Kidney epithelial cell (primary cell): ENCODE results near the gene ZNF410. TPM values are rescaled to one million over a fixed set of nuclear protein-coding genes. Genes with fewer than 3 reads are reported as not detected.

Experiments used
- DNase-seq: peaks from one replicate; pipeline ENCODE4 v3.0.0-alpha.2; 2010; ENCODE audit warnings: low read depth
- H3K27me3 ChIP-seq: 2 replicates; pipeline ENCODE4 v1.6.0; 2011; ENCODE audit warnings: low read length; ENCODE audit not compliant: control insufficient read depth, insufficient read depth
- H3K36me3 ChIP-seq: 2 replicates; pipeline ENCODE4 v1.5.1; 2011; ENCODE audit warnings: low read length; ENCODE audit not compliant: control insufficient read depth, insufficient read depth
- H3K4me3 ChIP-seq: 2 replicates; pipeline ENCODE4 v1.5.1; 2011; ENCODE audit warnings: low read depth, mild to moderate bottlenecking, control low read depth, low read length
- CTCF ChIP-seq: IDR thresholded peaks from 2 replicates; pipeline ENCODE4 v1.5.1; 2011; ENCODE audit warnings: mild to moderate bottlenecking, moderate library complexity, low read length, control low read depth, inconsistent platforms; ENCODE audit not compliant: insufficient read depth, poor library complexity, severe bottlenecking
- total RNA-seq: library from RNA; depleted of rRNA; stranded (reverse); fragments of >200 nt; gene quantifications from 2 replicates; pipeline ENCODE4 v1.2.3, GENCODE V29; 2015

Gene ZNF410
- total RNA-seq, 1 donor from 2014 or later, result 56.7 TPM

DNA sequence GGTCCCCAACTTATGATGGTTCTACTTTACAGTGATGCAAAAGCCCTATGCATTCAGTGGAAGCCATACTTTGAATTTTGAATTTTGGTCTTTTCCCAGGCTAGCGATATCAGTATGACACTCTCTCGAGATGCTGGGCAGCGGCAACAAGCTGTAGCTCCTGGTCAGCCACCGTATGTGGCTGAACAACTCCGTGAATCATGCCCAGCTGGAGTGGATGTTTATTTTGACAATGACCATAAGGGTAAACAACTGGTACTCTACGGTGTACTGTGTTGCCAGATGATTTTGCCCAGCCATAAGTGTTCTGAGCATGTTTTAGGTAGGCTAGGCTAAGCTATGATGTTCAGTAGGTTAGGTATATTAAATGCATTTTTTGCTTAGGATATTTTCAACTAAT, 8.2 kb upstream of the ZNF410 start:
- TF ChIP-seq CTCF, result no peak
- Histone ChIP-seq H3K27me3 (no peaks in the 10 kb centered on the region), H3K36me3 (no peaks in the 10 kb centered on the region), H3K4me3 (no peak overlapping the region)
- no peak for DNase-seq

GRCh38 chr14:73879027-73879426, 7.6 kb upstream of the ZNF410 start:
- no peak overlapping the region for H3K4me3 ChIP-seq
- H3K36me3 ChIP-seq, result no peaks in the 10 kb centered on the region
- H3K27me3 ChIP-seq, result no peaks in the 10 kb centered on the region
- no peak for TF ChIP-seq CTCF
- no peak for DNase-seq

DNA sequence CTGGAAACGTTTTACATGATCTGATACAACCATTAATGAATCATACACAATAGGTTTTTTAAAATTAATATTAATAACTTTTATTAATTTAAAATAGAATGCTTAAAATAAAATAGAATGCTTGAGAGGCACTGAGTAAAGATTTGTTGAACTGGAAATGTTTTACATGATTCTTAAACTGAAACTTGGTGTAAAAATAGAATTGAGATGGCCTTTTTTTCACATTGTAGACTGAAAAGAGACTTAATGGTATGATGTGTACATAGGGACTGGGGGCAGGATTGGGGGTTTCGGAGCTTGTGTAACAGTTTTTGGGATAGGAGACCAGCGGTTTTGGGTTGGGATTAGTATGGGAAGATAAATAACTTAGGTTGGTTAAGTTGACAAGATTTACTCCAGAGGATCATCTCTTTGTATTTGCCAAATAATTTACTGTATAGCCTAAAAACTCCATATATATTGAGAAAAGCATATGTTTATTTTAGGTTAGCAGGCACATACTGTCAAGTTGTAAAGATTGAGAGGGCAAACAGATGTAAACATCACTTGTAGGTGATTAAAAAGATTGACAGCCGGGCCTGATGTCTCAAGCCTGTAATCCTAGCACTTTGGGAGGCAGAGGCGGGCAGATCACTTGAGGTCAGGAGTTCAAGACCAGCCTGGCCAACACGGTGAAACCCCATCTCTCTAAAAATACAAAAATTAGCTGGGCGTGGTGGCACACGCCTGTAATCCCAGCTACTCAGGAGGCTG, 2.0 kb upstream of the ZNF410 start:
- TF ChIP-seq CTCF, result no peak
- DNase-seq, result no peak
- Histone ChIP-seq H3K36me3 (no peaks in the 10 kb centered on the region), H3K4me3 (no peak overlapping the region), H3K27me3 (no peaks in the 10 kb centered on the region)

- DNase-seq, result no peak
- Histone ChIP-seq H3K36me3 (no peaks in the 10 kb centered on the region), H3K4me3 (peak overlapping the region; percentile 91), H3K27me3 (no peaks in the 10 kb centered on the region)
- no peak for TF ChIP-seq CTCF
These were observed 608 bp downstream of the ZNF410 start for GRCh38 chr14:73887318-73887616.

DNA sequence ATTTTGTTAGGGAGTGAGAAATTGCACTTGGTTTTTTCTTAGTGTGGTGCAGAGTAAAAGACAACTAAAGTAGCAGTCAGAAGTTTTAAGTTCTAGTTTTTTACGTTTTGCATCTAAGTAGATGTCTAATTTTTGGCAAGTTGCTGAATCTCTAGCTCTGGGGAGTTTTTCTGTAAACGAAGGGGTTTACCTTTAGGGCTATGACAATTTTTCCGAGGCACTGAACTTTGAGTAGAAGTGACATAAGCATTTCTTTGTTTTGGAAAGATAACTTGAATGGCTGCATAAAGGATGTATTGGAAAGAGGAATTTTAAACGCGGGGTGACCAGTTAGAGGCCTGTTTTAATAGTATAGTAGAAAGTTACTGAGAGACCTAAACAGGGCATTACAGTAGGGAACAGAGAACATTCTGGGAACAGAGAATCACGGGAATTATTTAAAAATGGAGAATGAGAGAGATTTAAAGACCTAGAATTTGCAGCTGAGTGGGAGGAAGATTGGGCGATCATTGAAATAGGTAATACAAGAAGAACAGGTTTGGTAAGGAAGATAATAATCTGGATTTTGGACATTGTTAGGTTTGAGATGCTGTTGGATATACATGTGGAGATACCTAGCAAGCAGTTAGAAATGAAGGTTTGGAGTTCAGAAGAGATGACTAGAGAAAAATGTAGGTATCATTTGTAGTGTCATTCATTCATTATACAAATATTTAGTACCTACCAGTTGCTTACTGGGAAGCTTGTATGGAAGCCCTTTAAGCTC, 1.2 kb downstream of the ZNF410 start:
- no peak for TF ChIP-seq CTCF
- peak overlapping the region; percentile 91 for H3K4me3 ChIP-seq
- DNase-seq, result no peak
- H3K27me3 ChIP-seq, result no peaks in the 10 kb centered on the region
- H3K36me3 ChIP-seq, result no peaks in the 10 kb centered on the region

- no peak for TF ChIP-seq CTCF
- peak overlapping the region; percentile 1 for H3K4me3 ChIP-seq
- H3K27me3 ChIP-seq, result no peaks in the 10 kb centered on the region
- DNase-seq, result no peak
- no peaks in the 10 kb centered on the region for H3K36me3 ChIP-seq
These were observed 1.7 kb downstream of the ZNF410 start for GRCh38 chr14:73888460-73888725.
